HG03108 (cell line): ENCODE results near the gene TMEM151A.
"Not testable (repeated sequence)": the region's sequence is repeated elsewhere in the genome, so short reads cannot be mapped to it uniquely, and the experiment has no call there.

ENCODE experiments used
- ATAC-seq: cut with Tn5 transposase; IDR thresholded peaks from one replicate; pipeline ENCODE4 v1.9.1; 2021; ENCODE audit warnings: moderate library complexity; ENCODE audit not compliant: unreplicated experiment

The TMEM151A gene

GRCh38 chr11:66320289-66320688 is 28.6 kb downstream of the TMEM151A start:
- not testable (repeated sequence) for ATAC-seq

- ATAC-seq, result not testable (repeated sequence)
Observed at GRCh38 chr11:66320748-66321147, 29.1 kb downstream of the TMEM151A start.

- ATAC-seq, result no peak
Observed at GRCh38 chr11:66321606-66322005, 29.9 kb downstream of the TMEM151A start.

DNA sequence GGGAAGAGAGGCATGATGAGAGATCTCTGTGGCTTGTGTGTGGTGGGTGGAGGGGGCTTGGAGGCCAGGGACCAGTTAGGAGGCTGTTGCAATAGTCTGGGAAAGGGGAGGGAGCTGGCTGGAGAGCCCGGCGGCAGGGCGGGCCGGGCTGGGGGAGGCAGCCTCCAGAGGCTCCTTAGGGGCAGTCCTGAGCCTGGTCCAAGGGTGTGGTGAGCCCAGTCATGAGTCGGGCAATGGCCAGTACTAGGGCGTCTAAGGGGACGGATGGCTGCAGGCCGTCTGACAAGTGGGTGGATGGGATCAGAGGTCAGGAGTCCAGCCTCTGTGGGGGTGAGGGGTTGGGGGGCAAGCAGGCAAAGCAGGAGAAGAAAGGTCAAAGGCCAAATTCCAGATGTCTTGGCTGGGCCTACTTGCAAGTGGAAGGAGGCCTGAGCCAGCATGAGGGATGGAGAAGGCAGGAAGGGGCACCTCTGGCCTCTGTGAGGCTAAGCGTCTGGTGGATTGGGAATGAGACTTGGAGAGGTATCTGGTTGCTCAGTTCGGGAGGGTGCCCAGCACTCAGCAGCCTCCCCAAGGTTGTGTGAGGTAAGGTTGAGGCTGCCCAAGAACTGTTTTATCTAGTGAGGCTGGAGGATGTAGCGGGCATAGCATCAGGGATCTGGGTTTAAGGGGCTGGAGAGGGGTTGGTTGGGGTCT is 31.2 kb downstream of the TMEM151A start:
- ATAC-seq, result no peak

DNA sequence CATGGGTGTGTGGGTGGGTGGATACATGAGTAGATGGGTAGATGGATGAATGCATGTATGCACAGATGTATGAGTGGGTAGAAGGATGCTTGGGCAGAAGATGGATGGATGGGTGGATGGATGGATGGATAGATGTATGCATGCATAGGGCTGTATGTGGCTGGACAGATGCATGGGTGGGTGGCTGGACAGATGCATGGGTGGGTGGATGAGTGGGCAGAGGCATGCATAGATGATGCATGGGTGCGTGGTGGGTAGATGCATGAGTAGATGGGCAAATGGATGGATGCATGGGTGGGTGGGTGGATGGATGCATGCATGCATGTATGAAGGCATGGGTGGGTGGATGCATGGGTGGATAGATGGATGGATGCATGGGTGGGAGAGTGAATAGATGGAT is 32.0 kb downstream of the TMEM151A start:
- no peak for ATAC-seq

- no peak for ATAC-seq
Observed at GRCh38 chr11:66324664-66325063, 33.0 kb downstream of the TMEM151A start.

GRCh38 chr11:66325263-66325671 is 33.6 kb downstream of the TMEM151A start:
- ATAC-seq, result no peak

- no peak for ATAC-seq
Observed at GRCh38 chr11:66326261-66327111, 34.8 kb downstream of the TMEM151A start.

GRCh38 chr11:66327171-66328030 is 35.7 kb downstream of the TMEM151A start:
- ATAC-seq, result no peak

GRCh38 chr11:66328031-66328301 is 36.3 kb downstream of the TMEM151A start:
- ATAC-seq, result no peak

DNA sequence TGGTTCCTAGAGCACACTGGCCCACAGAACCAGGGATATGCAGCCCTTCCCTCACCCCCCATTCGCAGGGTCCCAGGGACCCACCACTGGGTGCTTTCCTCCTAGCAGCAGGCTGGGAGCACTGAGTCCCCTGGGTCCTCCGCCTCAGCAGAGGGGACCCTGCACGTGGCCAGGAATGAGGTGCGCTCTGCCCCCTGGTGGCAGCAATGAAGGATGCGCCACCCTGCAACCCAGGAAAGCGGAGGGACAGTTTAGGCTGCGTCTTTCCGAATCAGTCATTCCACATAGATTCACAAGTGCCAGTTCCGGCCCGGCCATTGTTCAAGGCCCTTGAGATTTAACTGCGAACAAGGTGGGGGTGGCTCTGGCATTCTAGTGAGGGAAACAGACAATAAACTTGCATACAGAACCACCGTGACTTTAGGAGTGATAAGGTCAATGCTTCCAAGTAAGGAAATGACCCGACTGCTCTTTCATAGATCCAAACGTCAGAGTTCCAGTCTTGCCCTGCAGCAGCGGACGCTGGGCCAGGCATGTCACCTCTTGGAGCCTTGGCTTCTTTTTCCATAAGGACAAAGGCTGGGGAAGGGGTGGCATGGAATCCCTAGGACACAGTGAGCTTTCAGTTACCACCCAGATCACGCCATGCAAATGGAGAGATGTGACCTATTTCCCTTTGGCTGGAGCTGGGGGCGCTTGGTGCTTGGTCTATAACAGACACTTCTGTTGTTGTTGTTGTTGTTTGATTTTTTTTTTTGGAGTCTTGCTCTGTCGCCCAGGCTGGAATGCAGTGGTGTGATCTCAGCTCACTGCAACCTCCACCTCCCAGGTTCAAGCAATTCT is 36.8 kb downstream of the TMEM151A start:
- ATAC-seq, result peak; percentile 65

DNA sequence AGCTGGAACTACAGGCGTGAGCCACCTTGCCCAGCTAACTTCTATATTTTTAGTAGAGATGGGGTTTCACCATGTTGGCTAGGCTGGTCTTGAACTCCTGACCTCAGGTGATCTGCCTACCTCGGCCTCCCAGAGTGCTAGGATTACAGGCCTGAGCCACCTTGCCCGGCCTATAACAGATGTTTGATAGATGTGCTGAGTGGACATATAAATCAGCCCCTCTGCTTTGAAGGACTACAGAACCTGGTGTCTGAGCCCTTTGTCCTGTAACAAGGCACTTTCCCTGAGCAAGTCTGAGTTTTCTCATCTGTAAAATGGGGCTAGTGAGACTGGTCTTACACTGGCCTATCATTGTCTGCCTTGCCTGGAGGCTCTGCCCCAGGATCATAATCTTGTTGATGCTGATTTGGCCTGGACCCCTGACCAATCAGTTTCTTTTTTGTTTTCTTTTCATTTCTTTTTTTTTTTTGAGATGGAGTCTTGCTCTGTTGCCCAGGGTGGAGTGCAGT is 37.5 kb downstream of the TMEM151A start:
- no peak for ATAC-seq

- ATAC-seq, result no peak
Observed at GRCh38 chr11:66330931-66331330, 39.2 kb downstream of the TMEM151A start.

DNA sequence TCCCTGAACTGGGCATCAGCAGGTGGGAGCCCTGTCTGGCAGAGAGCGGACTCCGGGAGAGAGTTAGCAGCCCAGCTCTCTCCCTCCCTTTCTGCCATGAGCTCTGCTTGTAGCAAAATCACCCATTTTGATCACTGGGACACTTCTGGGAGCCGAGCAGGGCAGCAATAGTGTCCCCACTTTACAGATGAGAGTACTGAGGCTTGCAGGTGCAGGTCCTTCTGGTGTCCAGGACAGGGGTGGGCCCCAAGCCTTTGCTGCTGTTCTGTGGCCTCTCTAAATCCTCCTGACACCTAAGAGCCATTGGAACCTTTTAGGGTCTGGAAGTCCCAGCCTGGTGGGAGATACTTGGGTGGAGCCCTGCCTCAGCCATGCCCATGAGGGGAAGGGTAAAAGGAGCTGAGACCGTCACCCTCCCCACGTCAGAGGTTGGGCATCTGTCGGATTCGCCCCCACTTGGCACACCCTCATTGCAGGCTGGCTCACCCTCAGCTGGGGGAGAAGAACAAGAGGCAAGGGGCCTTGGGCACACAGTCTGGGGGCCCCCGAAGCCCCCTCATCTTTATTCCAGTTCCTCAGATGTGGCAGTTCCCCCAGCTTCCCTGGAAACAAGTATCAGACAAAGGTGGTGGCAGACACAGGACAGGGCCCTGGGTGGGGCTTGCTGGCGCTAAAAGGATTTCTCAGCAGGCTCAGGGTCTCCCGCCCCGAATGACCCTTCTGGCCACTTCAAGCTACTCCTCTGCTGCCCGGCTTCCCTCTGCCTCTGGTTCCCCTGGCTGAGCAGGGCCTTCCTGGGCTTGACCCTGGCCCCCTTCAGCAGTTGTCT is 40.1 kb downstream of the TMEM151A start:
- no peak for ATAC-seq

GRCh38 chr11:66332371-66333219 is 40.9 kb downstream of the TMEM151A start:
- no peak for ATAC-seq

- ATAC-seq, result no peak
Observed at GRCh38 chr11:66333220-66333877, 41.7 kb downstream of the TMEM151A start.

DNA sequence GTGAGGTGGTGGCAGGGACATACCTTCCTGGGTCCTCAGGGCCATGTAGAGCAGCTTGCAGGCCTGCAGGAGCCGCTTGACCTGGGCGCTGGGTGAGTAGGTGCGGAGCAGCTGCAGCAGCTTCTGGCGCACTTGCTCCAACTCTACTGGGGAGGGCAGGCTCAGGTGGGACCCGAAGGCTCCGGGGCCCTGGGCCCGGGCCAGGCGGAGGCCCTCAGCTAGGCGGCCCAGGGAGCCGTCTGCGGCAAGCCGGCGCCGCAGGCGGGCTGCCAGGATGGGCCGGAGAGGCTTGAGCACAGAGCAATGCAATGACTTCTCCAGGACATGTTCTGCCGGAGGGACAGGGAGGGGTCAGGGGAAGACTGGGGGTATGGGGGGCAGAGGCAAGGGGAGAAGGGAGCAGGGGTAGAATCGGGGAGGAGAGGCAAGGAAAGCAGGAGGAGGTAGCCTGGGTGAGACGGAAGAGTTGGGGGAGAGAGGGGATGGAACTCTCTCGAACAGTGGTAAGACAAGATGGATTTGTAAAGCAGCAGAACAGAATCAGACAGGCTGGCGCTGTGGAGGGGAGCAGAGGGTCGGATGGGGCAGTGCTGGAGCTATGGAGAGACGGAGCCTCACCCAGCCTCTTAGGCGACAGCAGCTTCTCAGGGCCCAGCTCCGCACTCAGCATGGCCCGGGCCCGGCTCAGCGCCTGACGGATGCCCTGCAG is 42.4 kb downstream of the TMEM151A start:
- ATAC-seq, result no peak
